H9 (cell line): ENCODE measurements around the gene ZFR2. TPM values are rescaled to one million over a fixed set of nuclear protein-coding genes. Genes with fewer than 3 reads are reported as not detected.

Experiments
- DNase-seq: peaks from one replicate; pipeline ENCODE4 v3.0.0-alpha.2; 2017
- H2AFZ ChIP-seq: one replicate; pipeline ENCODE4 v1.6.1; 2013; ENCODE audit warnings: mild to moderate bottlenecking, low read length, control low read depth, moderate library complexity
- H2AK5ac ChIP-seq: 2 replicates; pipeline ENCODE4 v1.6.1; 2013; ENCODE audit warnings: low read length, control low read depth, mixed read lengths; ENCODE audit not compliant: insufficient read length
- H2BK120ac ChIP-seq: one replicate; pipeline ENCODE4 v1.6.1; 2013; ENCODE audit warnings: low read depth, mild to moderate bottlenecking, low read length, control low read depth, inconsistent platforms; ENCODE audit not compliant: poor library complexity, severe bottlenecking
- H2BK12ac ChIP-seq: 2 replicates; pipeline ENCODE4 v1.6.1; 2013; ENCODE audit warnings: low read length, control low read depth, mixed read lengths, low read depth; ENCODE audit not compliant: insufficient read length
- H2BK15ac ChIP-seq: 2 replicates; pipeline ENCODE4 v1.6.1; 2013; ENCODE audit warnings: low read depth, low read length, control low read depth
- H2BK20ac ChIP-seq: one replicate; pipeline ENCODE4 v1.6.1; 2013; ENCODE audit warnings: low read depth, mild to moderate bottlenecking, low read length, control low read depth, inconsistent platforms; ENCODE audit not compliant: poor library complexity, severe bottlenecking
- H2BK5ac ChIP-seq: 2 replicates; pipeline ENCODE4 v1.6.1; 2013; ENCODE audit warnings: low read length, control low read depth, mixed read lengths; ENCODE audit not compliant: insufficient read length
- H3K14ac ChIP-seq: 2 replicates; pipeline ENCODE4 v1.6.1; 2013; ENCODE audit warnings: low read length, control low read depth; ENCODE audit not compliant: insufficient read depth
- H3K18ac ChIP-seq: 2 replicates; pipeline ENCODE4 v1.6.1; 2013; ENCODE audit warnings: low read depth, mild to moderate bottlenecking, mixed read lengths, low read length, control low read depth; ENCODE audit not compliant: insufficient read length
- H3K23ac ChIP-seq: 2 replicates; pipeline ENCODE4 v1.6.1; 2013; ENCODE audit warnings: low read length, control low read depth, mixed read lengths, low read depth; ENCODE audit not compliant: insufficient read length
- H3K23me2 ChIP-seq: 2 replicates; pipeline ENCODE4 v1.6.1; 2013; ENCODE audit warnings: low read depth, mild to moderate bottlenecking, mixed read lengths, low read length, control low read depth; ENCODE audit not compliant: insufficient read length, poor library complexity, severe bottlenecking
- H3K27ac ChIP-seq: 2 replicates; pipeline ENCODE4 v1.5.1; 2013; ENCODE audit warnings: low read length, control low read depth, mixed read lengths, low read depth; ENCODE audit not compliant: insufficient read length
- H3K27me3 ChIP-seq: 2 replicates; pipeline ENCODE4 v1.6.1; 2013; ENCODE audit warnings: low read length, control low read depth, inconsistent platforms; ENCODE audit not compliant: insufficient read depth
- H3K4ac ChIP-seq: 2 replicates; pipeline ENCODE4 v1.6.1; 2013; ENCODE audit warnings: low read depth, mild to moderate bottlenecking, control low read depth, inconsistent platforms, low read length, moderate library complexity
- H3K4me1 ChIP-seq: 2 replicates; pipeline ENCODE4 v1.6.1; 2013; ENCODE audit warnings: low read length, control low read depth, inconsistent platforms; ENCODE audit not compliant: insufficient read depth
- H3K4me2 ChIP-seq: 2 replicates; pipeline ENCODE4 v1.6.1; 2013; ENCODE audit warnings: low read length, control low read depth, mixed read lengths; ENCODE audit not compliant: insufficient read length, insufficient read depth
- H3K56ac ChIP-seq: 2 replicates; pipeline ENCODE4 v1.6.1; 2013; ENCODE audit warnings: low read depth, mild to moderate bottlenecking, mixed read lengths, low read length, control low read depth; ENCODE audit not compliant: insufficient read length
- H3K79me1 ChIP-seq: 2 replicates; pipeline ENCODE4 v1.6.1; 2013; ENCODE audit warnings: low read depth, mild to moderate bottlenecking, moderate library complexity, low read length, control low read depth, inconsistent platforms; ENCODE audit not compliant: insufficient read depth, poor library complexity, severe bottlenecking
- H3K79me2 ChIP-seq: 2 replicates; pipeline ENCODE4 v1.6.1; 2013; ENCODE audit warnings: low read length, control low read depth, inconsistent platforms; ENCODE audit not compliant: insufficient read depth
- H3K9ac ChIP-seq: 2 replicates; pipeline ENCODE4 v1.6.1; 2013; ENCODE audit warnings: low read length, control low read depth, mixed read lengths; ENCODE audit not compliant: insufficient read length; ENCODE audit errors: extremely low read depth
- H3K9me3 ChIP-seq: one replicate; pipeline ENCODE4 v1.6.1; 2013; ENCODE audit warnings: low read depth, low read length, inconsistent platforms; ENCODE audit not compliant: control insufficient read depth
- H3T11ph ChIP-seq: one replicate; pipeline ENCODE4 v1.6.1; 2013; ENCODE audit warnings: mild to moderate bottlenecking, low read length, control low read depth, inconsistent platforms
- H4K20me1 ChIP-seq: one replicate; pipeline ENCODE4 v1.6.1; 2013; ENCODE audit not compliant: control insufficient read depth, insufficient read length, insufficient read depth
- H4K5ac ChIP-seq: 2 replicates; pipeline ENCODE4 v1.6.1; 2013; ENCODE audit warnings: low read depth, mild to moderate bottlenecking, mixed read lengths, low read length, control low read depth; ENCODE audit not compliant: insufficient read length
- H4K8ac ChIP-seq: replicated peaks from 2 replicates; pipeline ENCODE4 v1.6.1; 2013; ENCODE audit warnings: low read length, control low read depth, mixed read lengths, low read depth; ENCODE audit not compliant: insufficient read length
- H4K91ac ChIP-seq: 2 replicates; pipeline ENCODE4 v1.6.1; 2013; ENCODE audit warnings: low read depth, mild to moderate bottlenecking, moderate library complexity, mixed read lengths, low read length, control low read depth; ENCODE audit not compliant: insufficient read length
- H3K27ac Mint-ChIP-seq, 3 experiments: 2 replicates in 2 of 3; 3 replicates in 1 of 3; pipeline ENCODE4 v1.8.0; 2020 to 2021; ENCODE audit warnings: mixed read lengths in 3 of 3, mild to moderate bottlenecking in 1 of 3, moderate library complexity in 1 of 3
- H3K27me3 Mint-ChIP-seq: 2 replicates; pipeline ENCODE4 v1.8.0; 2021; ENCODE audit warnings: low read depth, mild to moderate bottlenecking, moderate library complexity, mixed read lengths
- H3K36me3 Mint-ChIP-seq, 3 experiments: 2 replicates in 2 of 3; 3 replicates in 1 of 3; pipeline ENCODE4 v1.8.0; 2020 to 2021; ENCODE audit warnings: low read depth in 3 of 3, mixed read lengths in 3 of 3; ENCODE audit not compliant: insufficient read depth in 1 of 3
- H3K4me1 Mint-ChIP-seq, 2 experiments: 2 replicates each; pipeline ENCODE4 v1.8.0; 2020; ENCODE audit warnings: mixed read lengths in 2 of 2
- H3K4me3 Mint-ChIP-seq, 2 experiments: 2 replicates in 1 of 2; 3 replicates in 1 of 2; pipeline ENCODE4 v1.8.0; 2020 to 2021; ENCODE audit warnings: mild to moderate bottlenecking in 2 of 2, mixed read lengths in 2 of 2, moderate library complexity in 1 of 2
- H3K9me3 Mint-ChIP-seq, 2 experiments: 2 replicates in 1 of 2; 3 replicates in 1 of 2; pipeline ENCODE4 v1.8.0; 2020; ENCODE audit warnings: mild to moderate bottlenecking in 2 of 2, mixed read lengths in 2 of 2, moderate library complexity in 1 of 2
- CTCF ChIP-seq: fragments of 200-600 bp; sonication (generic); conservative IDR thresholded peaks from 3 replicates; pipeline ENCODE4 v1.8.0; 2021; ENCODE audit warnings: antibody characterized with exemption, mild to moderate bottlenecking
- WGBS: extraction: QIAGEN DNeasy Blood & Tissue Kit; methylation state at CpG from one replicate; pipeline ENCODE4 v1.1.7; 2013; ENCODE audit warnings: missing lambda C conversion rate, low lambda C conversion rate, mixed read lengths; ENCODE audit not compliant: insufficient read length; ENCODE audit errors: extremely low coverage; 5-methylcytosine and 5-hydroxymethylcytosine counted together
- total RNA-seq: library from RNA; stranded (reverse); gene quantifications from 2 replicates; pipeline ENCODE4 v1.2.1, GENCODE V29; 2021

Gene ZFR2
- total RNA-seq, 1 experiment from 2014 or later, result 18.3 TPM

GRCh38 chr19:3778104-3778867 lies 90.6 kb downstream of the ZFR2 start:
- no peak overlapping the region for H3K4me3 Mint-ChIP-seq
- H3K14ac ChIP-seq, result no peak overlapping the region
- H3K79me2 ChIP-seq, result no peaks in the 10 kb centered on the region
- TF ChIP-seq CTCF, result no peak
- no peak overlapping the region for H3K23ac ChIP-seq
- H3K27me3 ChIP-seq, result no peaks in the 10 kb centered on the region
- no peak overlapping the region for H4K91ac ChIP-seq
- no peak overlapping the region for H2AFZ ChIP-seq
- H3K23me2 ChIP-seq, result no peaks in the 10 kb centered on the region
- no peak overlapping the region for H3K9ac ChIP-seq
- no peak overlapping the region for H2BK12ac ChIP-seq
- no peak for DNase-seq
- H3K79me1 ChIP-seq, result no peaks in the 10 kb centered on the region
- H4K8ac ChIP-seq, result no peak overlapping the region
- no peak overlapping the region for H3K27ac Mint-ChIP-seq
- H3K56ac ChIP-seq, result no peak overlapping the region
- H4K20me1 ChIP-seq, result no peaks in the 10 kb centered on the region
- no peak overlapping the region for H2BK20ac ChIP-seq
- no peak overlapping the region for H3K4me2 ChIP-seq
- H3K9me3 ChIP-seq, result peaks cover 19% of the 10 kb centered on the region
- no peak overlapping the region for H2AK5ac ChIP-seq
- H2BK5ac ChIP-seq, result no peak overlapping the region
- peaks cover 0 to 5% of the 10 kb centered on the region in 2 experiments; a peak in 1 of 4 replicates for H3K4me1 Mint-ChIP-seq
- H4K5ac ChIP-seq, result no peak overlapping the region
- peaks cover 21 to 23% of the 10 kb centered on the region in 2 experiments for H3K9me3 Mint-ChIP-seq
- H3K36me3 Mint-ChIP-seq, result peaks cover 19 to 21% (median 21%) of the 10 kb centered on the region in 3 experiments
- no peak overlapping the region for H3K4ac ChIP-seq
- H3K18ac ChIP-seq, result no peak overlapping the region
- WGBS, result no CpG with 5 or more reads among the region's 37 CpGs
- H2BK120ac ChIP-seq, result no peak overlapping the region
- H2BK15ac ChIP-seq, result no peak overlapping the region
- H3K27me3 Mint-ChIP-seq, result peaks cover 15% of the 10 kb centered on the region
- no peaks in the 10 kb centered on the region for H3K4me1 ChIP-seq
- H3T11ph ChIP-seq, result no peak overlapping the region
- H3K27ac ChIP-seq, result no peak overlapping the region
